Peyer's patch (tissue), 4 donors: ENCODE measurements around the gene MYMK. TPM values are rescaled to one million over a fixed set of nuclear protein-coding genes. Genes with fewer than 3 reads are reported as not detected.

Experiments
- DNase-seq, 3 donors: peaks; one replicate each; pipeline ENCODE4 v3.0.0-alpha.2; 2017 to 2019
- H3K27ac ChIP-seq, 4 donors: fragments of 200-600 bp; sonication (generic); one replicate each; pipeline ENCODE4 v1.5.1; 2016 to 2019
- H3K27me3 ChIP-seq, 2 donors: fragments of 200-600 bp; sonication (generic); one replicate each; pipeline ENCODE4 v1.5.1; 2019
- H3K36me3 ChIP-seq, 3 donors: fragments of 200-600 bp; sonication (generic); one replicate each; pipeline ENCODE4 v1.5.1; 2016 to 2019
- H3K4me1 ChIP-seq, 4 donors: fragments of 200-600 bp; sonication (generic); one replicate each; pipeline ENCODE4 v1.5.1; 2016 to 2019
- H3K4me3 ChIP-seq, 4 donors: fragments of 200-600 bp; sonication (generic); 1 replicate in 3 of 4; 2 replicates in 1 of 4; pipeline ENCODE4 v1.5.1; 2016 to 2019; ENCODE audit warnings: mild to moderate bottlenecking in 1 of 4
- H3K9me3 ChIP-seq, 4 donors: fragments of 200-600 bp; sonication (generic); one replicate each; pipeline ENCODE4 v1.5.1; 2016 to 2019; ENCODE audit warnings: mild to moderate bottlenecking in 1 of 4
- POLR2A ChIP-seq, 2 donors: fragments of 450-650 bp; IDR thresholded peaks; one replicate each; pipeline ENCODE4 v1.5.1; 2017; ENCODE audit warnings: antibody characterized with exemption in 2 of 2, mild to moderate bottlenecking in 2 of 2, moderate library complexity in 2 of 2
- total RNA-seq, 4 donors: library from RNA; depleted of rRNA; stranded (reverse); fragments of >200 nt; gene quantifications; one replicate each; pipeline ENCODE4 v1.1.0, GENCODE V29; 2016
- TF ChIP-seq, protein P1 (sequence below), 6 experiments: fragments of 450-650 bp in 4 of 6; fragments of 200-600 bp in 2 of 6; sonication (generic) in 1 of 6; IDR thresholded peaks; one replicate each; pipeline ENCODE4 v1.5.1; 2017 to 2019; ENCODE audit warnings: antibody characterized with exemption in 6 of 6, mild to moderate bottlenecking in 3 of 6, moderate library complexity in 1 of 6

MYMK gene
- total RNA-seq, 4 donors from 2014 or later = not detected

DNA sequence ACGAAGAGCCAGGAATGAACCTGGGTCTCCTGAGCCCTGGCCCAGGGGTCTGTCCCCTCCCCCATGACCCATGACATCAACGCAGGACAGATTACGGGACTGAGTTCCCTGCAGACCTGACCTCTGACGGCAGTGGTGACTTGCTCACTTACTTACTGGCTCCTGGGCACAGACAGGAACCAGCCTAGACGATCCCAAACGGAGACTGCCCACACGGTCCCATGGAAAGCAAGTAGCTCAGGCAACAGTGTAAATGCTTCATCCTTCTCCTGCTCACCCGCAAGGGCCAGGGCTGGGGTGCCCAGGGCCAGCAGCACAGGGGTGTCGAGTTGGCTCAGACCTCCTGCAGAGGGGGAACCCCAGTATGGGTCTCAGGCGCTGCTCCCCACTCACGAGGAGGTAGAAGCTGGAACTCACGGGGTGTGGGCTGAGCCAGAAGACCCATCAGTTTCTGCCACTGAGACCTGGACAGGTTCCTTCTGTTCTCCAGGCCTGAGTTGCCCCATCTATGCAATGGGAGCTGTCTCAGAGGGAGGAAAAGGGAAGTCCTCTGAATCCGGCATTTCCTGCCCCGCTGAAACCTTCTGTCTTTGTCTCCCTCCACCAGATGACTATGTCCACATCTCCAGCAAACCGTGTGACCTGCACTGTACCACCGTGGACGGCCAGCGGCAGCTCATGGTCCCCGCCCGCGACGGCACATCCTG lies 15.4 kb upstream of the MYMK start:
- DNase-seq = no peak
- H3K9me3 ChIP-seq = no peaks in the 10 kb centered on the region
- no peak overlapping the region for H3K4me3 ChIP-seq
- peaks cover 0 to 19% (median 0%) of the 10 kb centered on the region in 4 donors for H3K4me1 ChIP-seq
- no peaks in the 10 kb centered on the region for H3K36me3 ChIP-seq
- H3K27ac ChIP-seq = no peak overlapping the region
- TF ChIP-seq, protein P1, sequence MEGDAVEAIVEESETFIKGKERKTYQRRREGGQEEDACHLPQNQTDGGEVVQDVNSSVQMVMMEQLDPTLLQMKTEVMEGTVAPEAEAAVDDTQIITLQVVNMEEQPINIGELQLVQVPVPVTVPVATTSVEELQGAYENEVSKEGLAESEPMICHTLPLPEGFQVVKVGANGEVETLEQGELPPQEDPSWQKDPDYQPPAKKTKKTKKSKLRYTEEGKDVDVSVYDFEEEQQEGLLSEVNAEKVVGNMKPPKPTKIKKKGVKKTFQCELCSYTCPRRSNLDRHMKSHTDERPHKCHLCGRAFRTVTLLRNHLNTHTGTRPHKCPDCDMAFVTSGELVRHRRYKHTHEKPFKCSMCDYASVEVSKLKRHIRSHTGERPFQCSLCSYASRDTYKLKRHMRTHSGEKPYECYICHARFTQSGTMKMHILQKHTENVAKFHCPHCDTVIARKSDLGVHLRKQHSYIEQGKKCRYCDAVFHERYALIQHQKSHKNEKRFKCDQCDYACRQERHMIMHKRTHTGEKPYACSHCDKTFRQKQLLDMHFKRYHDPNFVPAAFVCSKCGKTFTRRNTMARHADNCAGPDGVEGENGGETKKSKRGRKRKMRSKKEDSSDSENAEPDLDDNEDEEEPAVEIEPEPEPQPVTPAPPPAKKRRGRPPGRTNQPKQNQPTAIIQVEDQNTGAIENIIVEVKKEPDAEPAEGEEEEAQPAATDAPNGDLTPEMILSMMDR (IDR thresholded peaks at IDR 0.05) = no peak
- TF ChIP-seq POLR2A (IDR thresholded peaks at IDR 0.05) = no peak
- H3K27me3 ChIP-seq = no peaks in the 10 kb centered on the region

DNA sequence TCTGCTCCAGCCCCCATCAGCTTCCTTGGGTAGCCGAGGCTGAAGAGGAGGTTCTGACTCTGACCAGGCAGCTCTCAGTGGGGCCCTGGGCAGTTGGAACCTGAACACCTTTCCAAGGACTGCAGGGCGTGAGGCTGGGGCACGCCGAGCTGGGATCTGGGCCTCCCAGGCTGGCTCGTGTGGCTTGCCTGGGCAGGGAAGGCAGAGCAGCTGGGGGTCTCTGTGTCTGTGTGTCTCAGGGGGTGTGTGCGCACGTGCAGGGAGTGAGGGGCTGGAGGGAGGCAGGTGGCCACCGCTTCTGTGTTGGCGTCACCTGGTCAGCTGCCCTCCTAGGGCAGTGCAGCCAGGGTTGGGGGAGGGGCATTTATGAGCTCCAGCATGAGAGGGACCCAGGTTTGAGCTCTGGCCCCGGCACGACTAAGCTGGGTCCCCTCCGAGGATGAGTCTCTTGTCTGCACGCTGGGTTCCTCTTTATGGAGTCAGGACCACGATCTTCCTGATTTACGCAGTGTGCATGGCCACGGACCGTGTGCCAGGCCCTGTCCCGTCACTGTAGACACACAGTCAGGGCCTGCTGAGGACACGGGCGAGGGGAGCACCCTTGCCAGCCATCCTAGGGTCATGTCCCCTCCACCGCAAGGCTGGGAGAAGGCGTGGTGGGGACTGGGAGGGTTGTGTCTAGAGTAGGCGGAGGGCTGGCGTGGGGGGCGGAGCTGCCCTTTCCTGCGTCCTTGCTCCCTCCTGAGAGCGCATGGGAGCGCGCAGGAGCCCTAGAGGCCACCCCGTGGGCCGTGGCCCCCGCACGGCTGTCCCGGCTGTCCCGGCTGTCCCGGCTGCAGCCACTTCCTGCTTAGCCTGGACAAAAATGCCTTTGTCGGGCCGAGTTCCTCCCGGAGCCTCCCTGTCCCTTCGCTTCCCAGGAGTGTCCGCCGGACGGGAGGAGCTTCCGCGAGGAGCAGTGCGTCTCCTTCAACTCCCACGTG lies 14.4 kb upstream of the MYMK start:
- Histone ChIP-seq H3K27ac (no peak overlapping the region), H3K4me1 (peaks cover 0 to 29% (median 3%) of the 10 kb centered on the region in 4 donors), H3K9me3 (no peaks in the 10 kb centered on the region), H3K36me3 (no peaks in the 10 kb centered on the region), H3K27me3 (no peaks in the 10 kb centered on the region), H3K4me3 (peak overlapping the region in 1 of 4 donors; percentile 34)
- DNase-seq = no peak
- TF ChIP-seq, protein P1 (IDR thresholded peaks at IDR 0.05) = no peak
- TF ChIP-seq POLR2A (IDR thresholded peaks at IDR 0.05) = no peak

DNA sequence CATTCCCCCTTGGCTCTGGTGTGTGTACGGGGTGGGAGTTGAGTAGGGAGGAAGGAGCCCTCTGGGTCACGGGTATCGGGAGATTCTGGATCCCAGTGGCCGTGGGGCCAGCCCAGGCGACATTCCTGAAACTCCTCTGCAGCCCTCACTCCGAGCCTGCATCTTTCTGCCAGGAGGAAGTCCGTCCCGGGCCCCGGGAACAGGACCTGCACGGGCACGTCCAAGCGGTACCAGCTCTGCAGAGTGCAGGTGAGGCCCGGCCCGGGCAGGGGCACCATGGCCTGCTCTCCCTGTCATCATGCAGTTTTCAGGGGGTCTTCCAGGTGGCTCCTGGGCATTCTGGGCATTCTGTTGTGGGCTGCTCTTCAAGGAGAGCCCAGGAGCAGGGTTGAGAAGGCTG lies 13.4 kb upstream of the MYMK start:
- Histone ChIP-seq H3K9me3 (no peaks in the 10 kb centered on the region), H3K4me1 (peaks cover 0 to 33% (median 5%) of the 10 kb centered on the region in 4 donors), H3K27ac (no peak overlapping the region), H3K36me3 (no peaks in the 10 kb centered on the region), H3K27me3 (no peaks in the 10 kb centered on the region), H3K4me3 (no peak overlapping the region)
- TF ChIP-seq, protein P1 (IDR thresholded peaks at IDR 0.05) = no peak
- TF ChIP-seq POLR2A (IDR thresholded peaks at IDR 0.05) = no peak
- DNase-seq = no peak

DNA sequence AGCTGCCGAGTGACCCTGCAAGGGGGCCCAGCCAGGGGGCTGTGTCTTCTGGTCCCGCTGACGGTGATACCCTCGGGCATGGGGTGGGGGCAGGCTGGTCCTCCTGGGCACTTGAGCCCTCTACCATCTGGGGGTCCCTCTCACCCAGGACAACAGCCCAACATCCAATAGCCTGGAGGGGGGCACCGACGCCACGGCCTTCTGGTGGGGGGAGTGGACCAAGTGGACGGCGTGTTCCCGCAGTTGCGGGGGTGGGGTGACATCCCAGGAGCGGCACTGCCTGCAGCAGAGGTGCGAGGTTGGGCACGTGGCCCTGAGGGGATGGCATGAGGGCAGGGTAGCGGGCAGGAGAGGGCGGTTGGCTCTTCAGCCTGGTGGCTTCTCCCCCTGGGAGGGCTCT lies 12.5 kb upstream of the MYMK start:
- no peak for TF ChIP-seq POLR2A (IDR thresholded peaks at IDR 0.05)
- TF ChIP-seq, protein P1 (IDR thresholded peaks at IDR 0.05) = no peak
- H3K36me3 ChIP-seq = no peaks in the 10 kb centered on the region
- H3K4me1 ChIP-seq = peaks cover 0 to 33% (median 5%) of the 10 kb centered on the region in 4 donors
- no peak overlapping the region for H3K4me3 ChIP-seq
- no peak overlapping the region for H3K27ac ChIP-seq
- H3K9me3 ChIP-seq = no peaks in the 10 kb centered on the region
- no peak for DNase-seq
- H3K27me3 ChIP-seq = no peaks in the 10 kb centered on the region

DNA sequence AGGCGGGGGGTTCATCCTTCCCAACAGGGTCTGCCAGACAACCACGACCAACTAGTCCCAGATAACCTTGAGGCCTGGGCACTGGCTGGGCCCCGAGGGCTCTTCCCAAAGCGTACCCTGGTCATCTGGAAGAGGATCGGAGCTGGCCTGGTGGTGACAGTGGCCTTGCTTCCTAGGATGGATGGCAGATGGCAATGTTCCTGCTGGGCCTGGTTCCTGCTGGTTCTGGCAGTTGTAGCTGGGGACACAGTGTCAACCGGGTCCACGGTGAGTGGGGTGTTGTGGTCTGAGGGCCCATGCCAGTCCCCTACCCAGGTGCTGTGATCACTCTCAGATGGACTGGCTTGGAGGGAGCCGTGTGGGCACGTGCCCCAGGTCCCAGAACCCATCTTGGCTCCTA lies 11.8 kb upstream of the MYMK start:
- H3K4me3 ChIP-seq = no peak overlapping the region
- no peak overlapping the region for H3K27ac ChIP-seq
- TF ChIP-seq POLR2A (IDR thresholded peaks at IDR 0.05) = no peak
- TF ChIP-seq, protein P1 (IDR thresholded peaks at IDR 0.05) = no peak
- peaks cover 0 to 33% (median 5%) of the 10 kb centered on the region in 4 donors for H3K4me1 ChIP-seq
- H3K36me3 ChIP-seq = no peaks in the 10 kb centered on the region
- no peaks in the 10 kb centered on the region for H3K9me3 ChIP-seq
- no peaks in the 10 kb centered on the region for H3K27me3 ChIP-seq
- DNase-seq = no peak
